ENCODE measurements around the gene WDFY4.

DNA sequence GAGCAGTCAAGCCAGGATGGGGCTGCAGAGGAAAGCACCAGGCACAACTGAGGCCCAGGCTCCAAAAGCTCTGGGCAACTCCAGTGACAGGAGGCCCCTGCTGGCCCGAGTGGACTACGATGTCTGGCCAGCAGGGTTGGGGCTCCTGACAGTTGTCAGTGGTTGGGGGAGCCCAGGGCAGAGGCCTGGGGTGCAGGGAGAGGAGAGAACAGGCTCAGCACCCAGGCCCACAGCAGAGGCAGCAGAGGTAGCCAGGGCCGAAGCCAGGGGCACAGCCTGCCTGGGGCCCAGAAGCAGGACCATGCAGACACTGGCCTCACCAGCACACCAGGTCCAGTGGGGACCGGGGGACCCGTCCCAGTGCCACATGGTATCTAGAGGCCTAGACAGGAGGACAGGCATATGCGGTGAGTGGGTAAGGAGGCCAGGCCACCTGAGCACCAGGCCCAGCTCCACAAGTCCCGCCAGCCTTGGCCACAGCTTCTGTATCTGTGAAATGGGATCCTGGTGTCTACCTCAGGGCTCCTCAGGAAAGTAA lies 301.0 kb downstream of the WDFY4 start:
- TF ChIP-seq POLR2AphosphoS5 (IDR thresholded peaks at IDR 0.05) = no peak
- TF ChIP-seq, protein P1, sequence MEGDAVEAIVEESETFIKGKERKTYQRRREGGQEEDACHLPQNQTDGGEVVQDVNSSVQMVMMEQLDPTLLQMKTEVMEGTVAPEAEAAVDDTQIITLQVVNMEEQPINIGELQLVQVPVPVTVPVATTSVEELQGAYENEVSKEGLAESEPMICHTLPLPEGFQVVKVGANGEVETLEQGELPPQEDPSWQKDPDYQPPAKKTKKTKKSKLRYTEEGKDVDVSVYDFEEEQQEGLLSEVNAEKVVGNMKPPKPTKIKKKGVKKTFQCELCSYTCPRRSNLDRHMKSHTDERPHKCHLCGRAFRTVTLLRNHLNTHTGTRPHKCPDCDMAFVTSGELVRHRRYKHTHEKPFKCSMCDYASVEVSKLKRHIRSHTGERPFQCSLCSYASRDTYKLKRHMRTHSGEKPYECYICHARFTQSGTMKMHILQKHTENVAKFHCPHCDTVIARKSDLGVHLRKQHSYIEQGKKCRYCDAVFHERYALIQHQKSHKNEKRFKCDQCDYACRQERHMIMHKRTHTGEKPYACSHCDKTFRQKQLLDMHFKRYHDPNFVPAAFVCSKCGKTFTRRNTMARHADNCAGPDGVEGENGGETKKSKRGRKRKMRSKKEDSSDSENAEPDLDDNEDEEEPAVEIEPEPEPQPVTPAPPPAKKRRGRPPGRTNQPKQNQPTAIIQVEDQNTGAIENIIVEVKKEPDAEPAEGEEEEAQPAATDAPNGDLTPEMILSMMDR (IDR thresholded peaks at IDR 0.05) = no peak

Measured in gastroesophageal sphincter (tissue), 3 donors.